Coronary artery (tissue), 2 donors: ENCODE data around the gene MS4A12.

ENCODE experiments used
- DNase-seq: peaks from one replicate; pipeline ENCODE4 v3.0.0-alpha.2; 2017; ENCODE audit warnings: low spot score
- H3K27ac ChIP-seq, 2 donors: fragments of 200-600 bp; sonication (generic); one replicate each; pipeline ENCODE4 v1.5.1; 2016 to 2019
- H3K4me3 ChIP-seq: fragments of 200-600 bp; sonication (generic); 2 replicates; pipeline ENCODE4 v1.5.1; 2016; ENCODE audit warnings: mild to moderate bottlenecking, moderate library complexity
- TF ChIP-seq, protein P1 (sequence below): fragments of 200-600 bp; sonication (generic); IDR thresholded peaks from one replicate; pipeline ENCODE4 v1.5.1; 2019; ENCODE audit warnings: antibody characterized with exemption

Gene MS4A12

DNA sequence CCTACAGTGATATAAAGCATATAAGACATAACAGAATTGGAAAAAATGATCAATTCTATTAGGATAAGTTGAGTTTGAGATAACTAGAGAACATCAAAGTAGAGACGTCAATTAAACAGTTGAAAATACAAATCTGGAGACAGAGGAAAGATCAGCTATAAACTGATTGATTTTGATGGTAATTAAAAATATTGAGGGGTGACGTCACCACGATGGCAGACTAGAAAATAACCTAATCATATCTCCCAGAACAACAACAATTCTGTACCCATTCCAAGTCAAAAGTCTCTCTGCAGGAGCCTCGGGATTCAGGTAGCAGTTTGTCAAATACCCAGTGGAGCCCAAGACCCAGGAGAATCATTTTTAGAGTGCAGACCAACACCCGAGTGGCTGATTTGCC is 51.5 kb downstream of the MS4A12 start:
- Histone ChIP-seq H3K27ac (no peak overlapping the region), H3K4me3 (no peak overlapping the region)
- TF ChIP-seq, protein P1, sequence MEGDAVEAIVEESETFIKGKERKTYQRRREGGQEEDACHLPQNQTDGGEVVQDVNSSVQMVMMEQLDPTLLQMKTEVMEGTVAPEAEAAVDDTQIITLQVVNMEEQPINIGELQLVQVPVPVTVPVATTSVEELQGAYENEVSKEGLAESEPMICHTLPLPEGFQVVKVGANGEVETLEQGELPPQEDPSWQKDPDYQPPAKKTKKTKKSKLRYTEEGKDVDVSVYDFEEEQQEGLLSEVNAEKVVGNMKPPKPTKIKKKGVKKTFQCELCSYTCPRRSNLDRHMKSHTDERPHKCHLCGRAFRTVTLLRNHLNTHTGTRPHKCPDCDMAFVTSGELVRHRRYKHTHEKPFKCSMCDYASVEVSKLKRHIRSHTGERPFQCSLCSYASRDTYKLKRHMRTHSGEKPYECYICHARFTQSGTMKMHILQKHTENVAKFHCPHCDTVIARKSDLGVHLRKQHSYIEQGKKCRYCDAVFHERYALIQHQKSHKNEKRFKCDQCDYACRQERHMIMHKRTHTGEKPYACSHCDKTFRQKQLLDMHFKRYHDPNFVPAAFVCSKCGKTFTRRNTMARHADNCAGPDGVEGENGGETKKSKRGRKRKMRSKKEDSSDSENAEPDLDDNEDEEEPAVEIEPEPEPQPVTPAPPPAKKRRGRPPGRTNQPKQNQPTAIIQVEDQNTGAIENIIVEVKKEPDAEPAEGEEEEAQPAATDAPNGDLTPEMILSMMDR, result no peak
- no peak for DNase-seq
